A549 (cell line): ENCODE measurements around the gene ST6GAL1. TPM values are rescaled to one million over a fixed set of nuclear protein-coding genes. Genes with fewer than 3 reads are reported as not detected.

ENCODE experiments used
- ATAC-seq, 2 experiments: fragments of 200-7000 bp in 1 of 2; fragments of >200 bp in 1 of 2; cut with Nextera tagmentation in 1 of 2; cut with Tn5 transposase in 1 of 2; 3 replicates each; pipeline versions ENCODE4 v1.8.0 to v1.9.1; 2018 to 2020; ENCODE audit warnings: mild to moderate bottlenecking in 1 of 2, moderate library complexity in 1 of 2
- CTCF ChIA-PET: fragments of 300-600 bp; sonication (Branson Sonifier 250); formaldehyde crosslinking; extraction: SDS; loops from one replicate; lab custom pipeline; 2021; ENCODE audit warnings: antibody characterized with exemption, inconsistent platforms; lab: Yijun Ruan, JAX
- POLR2A ChIA-PET: fragments of 350-600 bp; formaldehyde crosslinking; extraction: SDS; loops from one replicate; lab custom pipeline; 2021; ENCODE audit warnings: antibody characterized with exemption, inconsistent platforms; lab: Yijun Ruan, JAX
- DNase-seq, 2 experiments: peaks; one replicate each; pipeline versions ENCODE4 v3.0.0 to v3.0.0-alpha.2; 2011 to 2016; ENCODE audit warnings: low read depth in 1 of 2, low spot score in 1 of 2
- FAIRE-seq: peaks from 2 replicates; lab custom pipeline; 2011; peaks lifted over from hg19 to GRCh38; lab: Jason Lieb, UNC
- H3K27ac ChIP-seq, 2 experiments: fragments of >200 bp; sonication (Bioruptor Twin); formaldehyde crosslinking; 3 replicates each; pipeline ENCODE4 v1.5.1; 2016 to 2017
- H3K4me1 ChIP-seq: fragments of >200 bp; sonication (Bioruptor Twin); formaldehyde crosslinking; 3 replicates; pipeline ENCODE4 v1.6.1; 2016
- H3K4me2 ChIP-seq: fragments of >200 bp; sonication (Bioruptor Twin); formaldehyde crosslinking; 3 replicates; pipeline ENCODE4 v1.6.1; 2016
- H3K4me3 ChIP-seq: fragments of >200 bp; sonication (Bioruptor Twin); formaldehyde crosslinking; 3 replicates; pipeline ENCODE4 v1.5.1; 2016
- H3K9me3 ChIP-seq: fragments of >200 bp; sonication (Bioruptor Twin); formaldehyde crosslinking; 3 replicates; pipeline ENCODE4 v1.6.1; 2016
- CBX2 ChIP-seq: fragments of 200-600 bp; sonication (generic); IDR thresholded peaks from 2 replicates; pipeline ENCODE4 v1.6.1; 2016; ENCODE audit warnings: low read depth, mild to moderate bottlenecking, borderline replicate concordance
- CHD2 ChIP-seq: fragments of 150-350 bp; IDR thresholded peaks from 2 replicates; pipeline ENCODE4 v1.6.1; 2014; ENCODE audit warnings: low read length; ENCODE audit not compliant: partially characterized antibody
- ESRRA ChIP-seq: fragments of 150-350 bp; IDR thresholded peaks from 2 replicates; pipeline ENCODE4 v1.6.1; 2014; ENCODE audit warnings: mild to moderate bottlenecking, low read length, borderline replicate concordance
- FOSL2 ChIP-seq, 2 experiments: fragments of 450-650 bp in 1 of 2; fragments of >200 bp in 1 of 2; sonication (Bioruptor Twin) in 1 of 2; formaldehyde crosslinking; IDR thresholded peaks; 2 replicates each; pipeline versions ENCODE4 v1.5.0 to v1.6.1; 2016 to 2020; ENCODE audit warnings: mild to moderate bottlenecking in 1 of 2, moderate library complexity in 1 of 2
- JUNB ChIP-seq: fragments of >200 bp; sonication (Bioruptor Twin); formaldehyde crosslinking; IDR thresholded peaks from 2 replicates; pipeline ENCODE4 v1.6.1; 2016
- NPAS2 ChIP-seq: fragments of 250-450 bp; sonication (Bioruptor Pico); IDR thresholded peaks from 2 replicates; pipeline ENCODE4 v1.8.0; 2022; ENCODE audit warnings: mild to moderate bottlenecking, moderate library complexity, borderline replicate concordance
- NR3C1 ChIP-seq: fragments of >200 bp; sonication (Bioruptor Twin); formaldehyde crosslinking; IDR thresholded peaks from 3 replicates; pipeline ENCODE4 v1.6.1; 2017
- RAD21 ChIP-seq, 2 experiments: fragments of >200 bp in 1 of 2; sonication (Bioruptor Twin) in 1 of 2; formaldehyde crosslinking in 1 of 2; IDR thresholded peaks in 1 of 2; conservative IDR thresholded peaks in 1 of 2; 2 replicates in 1 of 2; 3 replicates in 1 of 2; pipeline ENCODE4 v1.6.1; 2012 to 2018; ENCODE audit warnings: inconsistent platforms in 1 of 2
- TP53 ChIP-seq: fragments of 250-450 bp; sonication (Bioruptor Pico); IDR thresholded peaks from 2 replicates; pipeline ENCODE4 v1.5.0; 2021; ENCODE audit warnings: mild to moderate bottlenecking, moderate library complexity
- WGBS: methylation state at CpG from one replicate; pipeline ENCODE4 v1.1.6; 2017; ENCODE audit errors: missing lambda C conversion rate; 5-methylcytosine and 5-hydroxymethylcytosine counted together
- polyA plus RNA-seq, 4 experiments: library from polyadenylated mRNA; depleted of rRNA in 3 of 4; stranded (reverse); fragments of >200 nt; fragmentation: RNase III in 1 of 4; extraction: RNeasy Plus Mini Kit Qiagen cat#74134 plus additional on column Dnase treatment in 1 of 4; gene quantifications; 2 replicates in 3 of 4; 3 replicates in 1 of 4; pipeline ENCODE4 v1.2.3, GENCODE V29; 2011 to 2017
- TF ChIP-seq, protein P1 (sequence below): fragments of 200-600 bp; sonication (generic); IDR thresholded peaks from 2 replicates; pipeline ENCODE4 v1.6.1; 2016; ENCODE audit warnings: antibody characterized with exemption, mild to moderate bottlenecking, moderate library complexity
- TF ChIP-seq, protein P2 (sequence below): fragments of 450-650 bp; IDR thresholded peaks from 2 replicates; pipeline ENCODE4 v1.6.1; 2014; ENCODE audit warnings: antibody characterized with exemption
- TF ChIP-seq, protein P3 (sequence below): fragments of >200 bp; sonication (Bioruptor Twin); formaldehyde crosslinking; IDR thresholded peaks from 3 replicates; pipeline ENCODE4 v1.6.1; 2016
- TF ChIP-seq, protein P4 (sequence below): IDR thresholded peaks from 2 replicates; pipeline ENCODE4 v1.6.1; 2012

ST6GAL1 gene
- polyA plus RNA-seq, 2 of the 4 experiments (the other 2 are of a cell fraction) = 3.9 to 6.5 TPM

DNA sequence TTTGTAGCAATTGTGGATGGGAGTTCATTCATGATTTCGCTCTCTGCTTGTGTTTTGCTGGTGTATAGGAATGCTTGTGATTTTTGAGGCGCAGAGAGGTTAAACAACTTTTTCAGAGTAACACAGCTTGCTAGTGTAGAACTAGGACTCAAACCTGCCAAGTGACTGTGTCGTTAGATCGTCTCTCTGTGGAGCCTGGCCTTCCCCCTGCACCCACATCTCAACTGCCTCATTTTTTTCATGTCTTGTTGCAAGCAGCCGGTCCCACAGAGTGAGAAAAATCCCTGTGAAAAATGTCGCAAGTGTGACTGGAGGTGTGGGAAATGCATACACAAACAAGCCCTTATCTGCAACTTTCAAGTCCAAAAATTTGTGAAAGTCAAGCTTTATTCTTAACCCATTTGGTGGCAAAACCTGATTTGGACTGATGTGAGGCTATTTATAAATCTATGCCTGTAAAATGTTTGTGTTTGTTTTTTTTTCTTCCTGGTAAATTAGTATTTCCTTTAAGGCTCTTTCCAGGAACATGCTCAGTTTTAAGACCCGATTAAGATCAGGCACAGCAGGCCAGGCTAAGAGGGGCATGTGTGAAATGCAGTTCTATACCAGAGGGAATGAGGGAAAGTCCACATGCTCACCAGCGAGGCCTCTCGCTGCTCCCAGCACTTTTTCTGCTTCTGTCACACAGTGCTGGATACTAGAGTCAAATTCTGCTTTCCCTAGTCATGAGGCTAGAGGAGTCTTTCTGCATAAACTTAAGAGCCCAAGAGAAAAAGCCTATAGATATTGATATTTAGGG lies 25.8 kb downstream of the ST6GAL1 start:
- no peak for ATAC-seq
- no peak for FAIRE-seq
- Histone ChIP-seq H3K9me3 (no peaks in the 10 kb centered on the region), H3K4me3 (no peak overlapping the region), H3K27ac (no peak overlapping the region), H3K4me1 (no peaks in the 10 kb centered on the region), H3K4me2 (no peak overlapping the region)
- TF ChIP-seq TP53 (CRISPR knock-in tag) (no peak), CBX2 (no peak), CHD2 (no peak), RAD21 (conservative IDR thresholded peaks at IDR 0.05 in 1 of 2, IDR thresholded peaks at IDR 0.05 in 1 of 2) (no peak), FOSL2 (IDR thresholded peaks at IDR 0.05) (no peak), FOSL2 (CRISPR knock-in tag; IDR thresholded peaks at IDR 0.05) (no peak), ESRRA (no peak), NR3C1 (no peak), NPAS2 (CRISPR knock-in tag) (no peak)
- TF ChIP-seq, protein P1, sequence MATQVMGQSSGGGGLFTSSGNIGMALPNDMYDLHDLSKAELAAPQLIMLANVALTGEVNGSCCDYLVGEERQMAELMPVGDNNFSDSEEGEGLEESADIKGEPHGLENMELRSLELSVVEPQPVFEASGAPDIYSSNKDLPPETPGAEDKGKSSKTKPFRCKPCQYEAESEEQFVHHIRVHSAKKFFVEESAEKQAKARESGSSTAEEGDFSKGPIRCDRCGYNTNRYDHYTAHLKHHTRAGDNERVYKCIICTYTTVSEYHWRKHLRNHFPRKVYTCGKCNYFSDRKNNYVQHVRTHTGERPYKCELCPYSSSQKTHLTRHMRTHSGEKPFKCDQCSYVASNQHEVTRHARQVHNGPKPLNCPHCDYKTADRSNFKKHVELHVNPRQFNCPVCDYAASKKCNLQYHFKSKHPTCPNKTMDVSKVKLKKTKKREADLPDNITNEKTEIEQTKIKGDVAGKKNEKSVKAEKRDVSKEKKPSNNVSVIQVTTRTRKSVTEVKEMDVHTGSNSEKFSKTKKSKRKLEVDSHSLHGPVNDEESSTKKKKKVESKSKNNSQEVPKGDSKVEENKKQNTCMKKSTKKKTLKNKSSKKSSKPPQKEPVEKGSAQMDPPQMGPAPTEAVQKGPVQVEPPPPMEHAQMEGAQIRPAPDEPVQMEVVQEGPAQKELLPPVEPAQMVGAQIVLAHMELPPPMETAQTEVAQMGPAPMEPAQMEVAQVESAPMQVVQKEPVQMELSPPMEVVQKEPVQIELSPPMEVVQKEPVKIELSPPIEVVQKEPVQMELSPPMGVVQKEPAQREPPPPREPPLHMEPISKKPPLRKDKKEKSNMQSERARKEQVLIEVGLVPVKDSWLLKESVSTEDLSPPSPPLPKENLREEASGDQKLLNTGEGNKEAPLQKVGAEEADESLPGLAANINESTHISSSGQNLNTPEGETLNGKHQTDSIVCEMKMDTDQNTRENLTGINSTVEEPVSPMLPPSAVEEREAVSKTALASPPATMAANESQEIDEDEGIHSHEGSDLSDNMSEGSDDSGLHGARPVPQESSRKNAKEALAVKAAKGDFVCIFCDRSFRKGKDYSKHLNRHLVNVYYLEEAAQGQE = no peak
- TF ChIP-seq, protein P2, sequence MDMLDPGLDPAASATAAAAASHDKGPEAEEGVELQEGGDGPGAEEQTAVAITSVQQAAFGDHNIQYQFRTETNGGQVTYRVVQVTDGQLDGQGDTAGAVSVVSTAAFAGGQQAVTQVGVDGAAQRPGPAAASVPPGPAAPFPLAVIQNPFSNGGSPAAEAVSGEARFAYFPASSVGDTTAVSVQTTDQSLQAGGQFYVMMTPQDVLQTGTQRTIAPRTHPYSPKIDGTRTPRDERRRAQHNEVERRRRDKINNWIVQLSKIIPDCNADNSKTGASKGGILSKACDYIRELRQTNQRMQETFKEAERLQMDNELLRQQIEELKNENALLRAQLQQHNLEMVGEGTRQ = no peak
- TF ChIP-seq, protein P3, sequence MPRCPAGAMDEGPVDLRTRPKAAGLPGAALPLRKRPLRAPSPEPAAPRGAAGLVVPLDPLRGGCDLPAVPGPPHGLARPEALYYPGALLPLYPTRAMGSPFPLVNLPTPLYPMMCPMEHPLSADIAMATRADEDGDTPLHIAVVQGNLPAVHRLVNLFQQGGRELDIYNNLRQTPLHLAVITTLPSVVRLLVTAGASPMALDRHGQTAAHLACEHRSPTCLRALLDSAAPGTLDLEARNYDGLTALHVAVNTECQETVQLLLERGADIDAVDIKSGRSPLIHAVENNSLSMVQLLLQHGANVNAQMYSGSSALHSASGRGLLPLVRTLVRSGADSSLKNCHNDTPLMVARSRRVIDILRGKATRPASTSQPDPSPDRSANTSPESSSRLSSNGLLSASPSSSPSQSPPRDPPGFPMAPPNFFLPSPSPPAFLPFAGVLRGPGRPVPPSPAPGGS = no peak
- WGBS = 82% methylated on average over 9 of the region's 9 CpGs
- CTCF ChIA-PET = no interaction called here
- no peak for DNase-seq
- POLR2A ChIA-PET = no interaction called here

DNA sequence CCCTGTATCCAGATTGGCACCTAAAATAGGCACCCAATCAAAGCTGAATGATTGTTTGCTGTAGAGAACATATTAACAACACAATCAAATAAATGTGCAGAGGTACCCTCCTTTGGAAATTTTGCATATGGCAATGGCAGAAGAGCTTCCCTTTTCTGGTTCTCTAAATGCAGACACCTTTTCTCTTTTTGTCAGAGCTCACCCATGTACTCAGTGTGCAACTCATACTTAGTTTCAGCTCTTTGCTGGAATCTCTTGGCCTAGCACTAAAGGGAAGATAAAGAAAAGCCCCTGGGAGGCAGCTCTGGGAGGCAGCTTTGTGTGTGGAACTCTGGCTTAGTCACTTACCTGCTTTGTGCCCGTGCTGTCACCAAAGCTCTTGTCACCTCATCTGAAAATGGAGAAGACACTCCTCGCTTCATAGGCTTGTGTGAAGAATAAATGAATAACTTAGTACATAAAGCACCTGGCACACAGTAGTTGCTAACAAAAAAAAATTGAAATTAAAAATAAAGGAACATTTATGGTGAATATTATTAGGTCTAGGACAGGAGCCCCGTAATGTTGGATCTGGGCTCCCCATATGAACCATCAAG lies 28.8 kb downstream of the ST6GAL1 start:
- FAIRE-seq = no peak
- Histone ChIP-seq H3K4me1 (no peaks in the 10 kb centered on the region), H3K9me3 (no peaks in the 10 kb centered on the region), H3K4me2 (no peak overlapping the region), H3K4me3 (no peak overlapping the region), H3K27ac (no peak overlapping the region)
- CTCF ChIA-PET = interaction anchor here (0.7 to 0.9 kb wide), 2 partner anchors 60 to 204 kb away, joined by 3 read pairs; no protein-coding TSS in a partner anchor
- POLR2A ChIA-PET = no interaction called here
- WGBS = 73% methylated on average over 3 of the region's 3 CpGs
- TF ChIP-seq, protein P4, sequence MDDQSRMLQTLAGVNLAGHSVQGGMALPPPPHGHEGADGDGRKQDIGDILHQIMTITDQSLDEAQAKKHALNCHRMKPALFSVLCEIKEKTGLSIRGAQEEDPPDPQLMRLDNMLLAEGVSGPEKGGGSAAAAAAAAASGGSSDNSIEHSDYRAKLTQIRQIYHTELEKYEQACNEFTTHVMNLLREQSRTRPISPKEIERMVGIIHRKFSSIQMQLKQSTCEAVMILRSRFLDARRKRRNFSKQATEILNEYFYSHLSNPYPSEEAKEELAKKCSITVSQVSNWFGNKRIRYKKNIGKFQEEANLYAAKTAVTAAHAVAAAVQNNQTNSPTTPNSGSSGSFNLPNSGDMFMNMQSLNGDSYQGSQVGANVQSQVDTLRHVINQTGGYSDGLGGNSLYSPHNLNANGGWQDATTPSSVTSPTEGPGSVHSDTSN = no peak
- no peak for TF ChIP-seq TP53 (CRISPR knock-in tag)
- no peak for TF ChIP-seq JUNB
- ATAC-seq = no peak
- DNase-seq = no peak
